GM18526 (cell line): ENCODE data around the gene NACA.

ENCODE experiments used
- POLR2A ChIP-seq: IDR thresholded peaks from 3 replicates; pipeline ENCODE4 v1.6.1; 2011; ENCODE audit not compliant: insufficient read length; ENCODE audit errors: extremely low read depth

NACA gene

DNA sequence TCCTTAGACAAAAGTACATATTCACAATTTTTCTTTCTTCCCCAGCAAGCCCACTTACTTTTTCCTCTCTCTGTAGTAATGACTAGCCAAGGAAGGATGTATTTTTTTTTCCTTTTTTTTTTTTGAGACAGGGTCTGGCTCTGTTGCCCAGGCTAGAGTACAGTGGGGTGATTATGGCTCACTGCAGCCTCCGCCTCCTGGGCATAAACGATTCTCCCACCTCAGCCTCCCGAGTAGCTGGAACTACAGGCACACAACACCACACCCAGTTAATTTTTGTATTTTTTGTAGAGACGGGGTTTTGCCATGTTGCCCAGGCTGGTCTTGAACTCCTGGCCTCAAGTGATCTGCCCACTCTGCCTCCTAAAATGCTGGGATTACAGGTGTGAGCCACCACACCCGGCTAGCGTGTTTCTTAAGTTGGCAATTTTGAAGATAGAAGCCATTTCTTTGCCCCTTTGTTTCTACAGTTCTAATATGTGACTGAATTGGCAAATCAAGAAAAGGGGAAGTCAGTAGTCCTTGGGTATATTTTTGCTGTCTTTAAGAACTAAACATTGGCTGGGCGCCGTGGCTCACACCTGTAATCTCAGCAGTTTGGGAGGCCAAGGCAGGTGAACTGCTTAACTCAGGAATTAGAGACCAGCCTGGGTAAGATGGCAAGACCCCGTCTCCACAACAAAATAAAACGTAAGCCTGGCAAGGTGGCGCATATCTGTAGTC lies 3.2 kb upstream of the NACA start:
- no peak for TF ChIP-seq POLR2A

DNA sequence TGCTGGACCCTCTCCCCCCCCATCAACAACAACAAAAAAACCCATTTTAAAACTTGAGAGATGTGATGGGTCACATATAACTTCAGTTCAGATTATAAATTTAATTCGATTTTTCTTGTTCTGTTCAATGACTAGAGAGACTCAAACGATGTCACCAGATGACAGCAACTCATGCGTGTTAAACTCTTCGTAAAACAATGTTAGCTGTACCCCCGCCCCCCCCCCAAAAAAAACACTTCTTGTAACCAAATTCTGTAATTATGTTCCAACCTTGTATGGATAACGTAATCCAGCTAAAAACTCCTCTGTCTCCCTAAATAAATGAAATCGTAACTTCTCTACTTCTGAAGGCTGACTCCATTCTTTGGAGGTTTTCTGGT lies 614 bp upstream of the NACA start:
- no peak for TF ChIP-seq POLR2A

DNA sequence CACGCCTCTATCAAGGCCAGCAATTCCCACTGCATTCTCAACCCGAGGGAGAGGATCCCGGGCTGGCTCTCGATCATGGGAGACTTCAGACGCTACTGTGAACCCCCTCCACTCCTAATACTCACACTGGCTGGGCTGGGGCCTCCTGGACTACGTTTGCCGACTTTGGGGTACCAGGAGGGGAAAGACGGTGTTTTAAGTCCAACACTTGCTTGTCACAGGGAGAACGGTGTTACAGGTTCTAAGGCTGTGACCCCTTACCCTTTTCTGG lies 463 bp downstream of the NACA start:
- no peak for TF ChIP-seq POLR2A

DNA sequence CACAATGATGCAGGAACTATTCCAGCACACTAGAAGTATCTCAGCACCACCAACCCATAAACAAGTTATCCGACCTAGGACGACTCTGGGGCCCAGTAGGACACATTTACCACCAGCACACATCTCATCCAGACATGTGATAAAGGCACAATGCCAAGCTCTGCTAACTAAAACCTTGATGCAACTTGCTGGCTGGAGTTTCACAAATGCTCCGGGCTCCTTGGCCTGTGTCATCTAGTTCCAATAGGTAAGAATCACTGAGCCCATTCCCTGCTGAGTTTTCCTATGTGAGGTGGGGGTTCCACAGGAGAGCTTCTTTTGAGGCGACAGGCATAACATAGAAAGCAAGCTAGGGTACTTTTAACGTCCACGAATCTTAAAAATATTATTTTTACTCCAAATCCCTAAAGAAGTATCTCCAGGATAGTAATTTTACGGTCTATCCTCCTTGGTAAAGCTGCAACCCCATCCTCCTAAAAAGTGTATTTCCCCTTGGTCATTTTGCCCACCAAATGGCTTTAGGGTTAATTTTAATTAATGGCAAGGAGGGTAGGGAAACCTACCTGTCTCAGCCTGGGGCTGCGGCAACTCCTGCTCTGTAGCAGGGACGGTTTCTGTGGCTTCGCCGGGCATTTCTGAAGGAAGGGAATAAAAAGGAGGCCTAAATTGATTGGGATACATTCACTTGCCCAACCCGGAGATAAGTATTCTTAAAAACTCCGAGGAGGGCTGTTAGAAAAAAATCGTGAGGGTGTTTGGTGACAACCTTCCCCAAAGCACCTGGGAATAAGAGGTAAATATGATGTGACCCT lies 1.0 kb downstream of the NACA start:
- TF ChIP-seq POLR2A, result no peak

DNA sequence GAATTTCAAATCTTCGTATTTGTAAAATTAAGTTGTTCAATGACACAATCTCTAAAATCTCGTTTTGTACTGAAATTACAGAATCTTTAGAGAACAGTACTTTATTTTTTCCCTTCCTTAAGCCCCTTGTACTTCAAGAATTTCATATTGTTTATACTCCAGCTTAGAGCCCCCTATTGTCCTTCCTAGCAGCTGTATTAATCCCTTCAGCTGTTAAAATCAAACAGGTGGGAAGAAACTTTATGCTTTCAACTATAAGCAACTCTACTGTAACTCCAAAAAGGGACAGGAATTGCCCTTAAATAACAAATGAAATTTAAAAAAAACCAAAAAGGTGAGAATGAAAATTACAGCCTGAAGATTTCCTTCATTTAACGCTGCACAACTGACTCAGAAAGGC lies 1.7 kb downstream of the NACA start:
- TF ChIP-seq POLR2A, result no peak

DNA sequence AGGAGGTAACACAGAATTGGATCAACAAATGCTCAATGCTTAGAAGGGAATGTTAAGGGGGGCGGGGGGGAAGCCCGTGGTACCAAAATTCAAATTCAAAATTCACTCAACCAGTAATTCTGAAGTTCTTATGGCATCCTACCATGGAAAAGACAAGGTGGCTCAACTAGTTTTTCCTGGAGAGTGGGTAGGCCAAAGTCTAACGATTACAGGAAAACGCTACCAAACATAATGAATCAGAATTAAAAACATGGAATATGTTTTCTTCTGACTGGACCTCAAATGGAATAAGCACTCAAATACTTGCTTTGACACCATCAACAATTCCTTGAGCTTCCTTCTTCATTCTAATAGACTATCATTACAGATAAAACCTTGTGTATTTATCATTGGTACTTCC lies 2.3 kb downstream of the NACA start:
- TF ChIP-seq POLR2A, result no peak

DNA sequence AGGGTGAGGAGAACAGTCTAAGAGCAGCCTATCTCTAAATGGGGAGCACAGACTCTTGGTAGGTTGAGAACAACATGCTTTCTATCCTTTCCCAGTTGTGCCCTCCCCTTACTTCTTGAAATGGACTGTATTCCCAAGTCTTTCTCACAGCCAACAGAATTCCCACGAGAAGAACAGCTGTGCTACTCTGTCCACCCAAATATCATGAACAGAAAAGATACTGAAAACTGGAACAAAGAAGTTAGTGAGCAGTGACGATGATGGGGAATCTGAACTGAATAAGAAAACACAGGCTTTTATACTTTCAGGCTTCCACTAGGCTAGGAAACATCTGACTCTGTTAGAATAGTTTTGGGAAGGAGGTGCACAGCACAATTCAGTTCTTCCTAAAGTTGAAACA lies 3.4 kb downstream of the NACA start:
- no peak for TF ChIP-seq POLR2A

DNA sequence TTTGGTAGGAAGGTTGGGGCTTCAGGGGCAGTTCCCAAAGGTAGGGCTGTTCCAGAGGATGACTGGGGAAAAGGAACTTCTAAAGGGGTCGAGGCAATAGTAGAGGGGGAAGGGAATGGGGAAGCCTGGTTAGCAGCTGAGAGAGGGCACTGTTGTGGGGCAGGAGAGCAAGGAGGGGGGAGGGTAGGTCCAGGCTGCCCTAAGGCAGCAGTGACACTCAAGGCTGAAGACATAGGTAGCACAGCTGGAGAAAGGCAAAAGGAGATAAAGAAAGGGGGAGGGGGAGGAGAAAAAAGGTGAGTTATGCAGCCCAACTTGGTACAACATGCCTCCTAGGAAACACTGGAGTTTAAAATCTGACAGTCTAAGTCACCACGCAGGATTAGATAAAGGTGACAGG lies 3.9 kb downstream of the NACA start:
- TF ChIP-seq POLR2A, result no peak

DNA sequence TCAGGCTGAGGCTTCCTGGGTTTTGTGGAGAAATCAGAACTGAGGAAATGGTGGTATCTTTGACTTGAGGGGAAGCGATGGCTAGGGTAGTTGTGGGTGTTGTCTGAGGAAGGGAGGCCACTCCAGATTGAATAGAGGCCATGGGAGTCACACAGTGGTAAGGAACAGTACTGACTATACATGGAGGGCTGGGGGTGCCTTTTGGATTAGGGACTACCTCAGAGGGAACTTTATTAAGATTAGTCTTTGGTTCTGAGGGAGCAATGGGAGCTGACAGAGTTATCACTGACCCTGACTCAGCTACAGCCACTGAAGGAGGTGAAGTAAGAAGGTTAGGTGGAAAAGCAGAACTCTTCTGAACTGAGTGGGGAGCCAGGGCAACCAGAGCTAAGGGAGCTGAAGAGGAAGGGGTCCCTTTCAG lies 4.4 kb downstream of the NACA start:
- no peak for TF ChIP-seq POLR2A

DNA sequence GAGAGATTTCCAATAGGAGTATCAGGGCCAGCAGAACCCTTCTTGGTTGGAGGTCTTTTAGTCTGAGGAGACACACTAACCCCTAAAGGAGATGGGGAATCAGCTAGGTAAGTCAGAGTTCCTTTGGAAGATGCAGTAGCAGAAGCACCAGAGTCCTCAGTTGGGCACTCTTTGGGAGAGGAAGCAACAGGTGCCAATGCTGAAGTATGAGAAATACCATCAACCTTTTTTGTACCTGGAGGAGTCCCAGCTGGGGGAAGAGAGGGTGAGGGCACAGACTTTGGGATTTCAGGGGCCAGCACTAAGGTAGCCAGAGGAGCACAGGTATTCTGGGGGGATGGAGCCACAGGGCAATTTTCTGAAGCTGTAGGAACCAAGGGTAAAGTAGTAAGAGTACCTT lies 6.0 kb downstream of the NACA start:
- no peak for TF ChIP-seq POLR2A

DNA sequence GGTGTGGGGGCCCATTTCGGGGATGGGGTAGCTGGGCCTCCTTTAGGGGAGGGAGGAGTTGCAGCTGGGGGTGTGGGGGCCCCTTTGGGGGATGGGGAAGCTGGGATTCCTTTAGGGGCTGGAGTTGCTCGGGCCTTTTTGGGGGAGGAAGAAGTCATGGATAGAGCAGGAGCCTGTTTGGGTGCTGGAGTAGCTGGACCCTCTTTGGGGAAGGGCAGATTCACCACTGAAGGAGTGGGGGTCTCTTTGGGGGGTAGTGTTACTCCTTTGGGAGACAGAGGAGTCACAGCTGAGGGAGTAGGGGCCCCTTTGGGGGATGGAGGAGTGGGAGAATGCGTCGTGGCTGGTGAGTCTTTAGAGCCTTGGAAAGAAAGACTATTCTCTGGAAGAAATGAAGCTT lies 6.5 kb downstream of the NACA start:
- TF ChIP-seq POLR2A, result no peak

DNA sequence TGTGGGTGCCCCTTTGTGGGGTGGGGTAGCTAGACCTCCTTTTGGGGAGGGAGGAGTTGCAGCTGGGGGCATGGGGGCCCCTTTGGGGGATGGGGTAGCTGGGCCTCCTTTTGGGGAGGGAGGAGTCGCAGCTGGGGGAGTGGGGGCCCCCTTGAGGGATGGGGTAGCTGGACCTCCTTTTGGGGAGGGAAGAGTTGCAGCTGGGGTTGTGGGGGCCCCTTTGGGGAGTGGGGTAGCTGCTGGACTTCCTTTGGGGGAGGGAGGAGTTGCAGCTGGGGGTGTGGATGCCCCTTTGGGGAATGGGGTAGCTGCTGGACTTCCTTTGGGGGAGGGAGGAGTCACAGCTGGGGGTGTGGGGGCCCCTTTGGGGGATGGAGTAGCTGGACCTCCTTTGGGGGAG lies 7.0 kb downstream of the NACA start:
- no peak for TF ChIP-seq POLR2A

DNA sequence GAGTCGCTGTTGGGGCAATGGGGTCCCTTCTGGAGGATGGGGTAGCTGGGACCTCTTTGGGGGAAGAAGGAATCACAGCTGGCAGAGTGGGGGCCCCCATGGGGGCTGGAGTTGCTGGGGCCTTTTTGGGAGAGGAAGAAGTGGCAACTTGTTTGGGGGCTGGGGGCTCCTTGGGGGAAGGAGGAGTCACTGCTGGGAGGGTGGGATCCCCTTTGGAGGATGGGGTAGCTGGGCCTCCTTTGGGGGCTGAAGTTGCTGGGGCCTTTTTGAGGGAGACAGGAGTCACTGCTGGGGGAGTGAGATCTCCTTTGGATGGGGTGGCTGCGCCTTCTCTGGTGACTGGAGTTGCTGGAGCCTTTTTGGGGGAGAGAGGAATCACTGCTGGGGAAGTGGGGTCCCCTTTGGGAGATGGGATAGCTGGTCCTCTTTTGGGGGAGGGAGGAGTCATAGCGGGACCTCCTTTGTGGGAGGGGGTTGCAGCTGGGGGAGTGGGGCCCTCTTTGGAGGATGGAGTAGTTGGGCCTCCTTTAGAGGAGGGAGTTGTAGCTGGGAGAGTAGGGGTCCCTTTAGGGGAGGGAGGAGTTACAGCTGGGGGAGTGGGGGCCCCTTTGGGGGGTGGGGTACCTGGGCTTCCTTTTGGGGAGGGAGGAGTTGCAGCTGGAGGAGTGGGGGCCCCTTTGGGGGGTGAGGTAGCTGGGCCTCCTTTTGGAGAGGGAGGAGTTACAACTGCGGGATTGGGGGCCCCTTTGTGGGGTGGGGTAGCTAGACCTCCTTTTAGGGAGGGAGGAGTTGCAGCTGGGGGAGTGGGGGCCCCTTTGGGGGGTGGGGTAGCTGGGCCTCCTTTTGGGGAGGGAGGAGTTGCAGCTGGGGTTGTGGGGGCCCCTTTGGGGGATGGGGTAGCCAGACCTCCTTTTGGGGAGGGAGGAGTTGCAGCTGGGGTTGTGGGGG lies 7.9 kb downstream of the NACA start:
- no peak for TF ChIP-seq POLR2A

DNA sequence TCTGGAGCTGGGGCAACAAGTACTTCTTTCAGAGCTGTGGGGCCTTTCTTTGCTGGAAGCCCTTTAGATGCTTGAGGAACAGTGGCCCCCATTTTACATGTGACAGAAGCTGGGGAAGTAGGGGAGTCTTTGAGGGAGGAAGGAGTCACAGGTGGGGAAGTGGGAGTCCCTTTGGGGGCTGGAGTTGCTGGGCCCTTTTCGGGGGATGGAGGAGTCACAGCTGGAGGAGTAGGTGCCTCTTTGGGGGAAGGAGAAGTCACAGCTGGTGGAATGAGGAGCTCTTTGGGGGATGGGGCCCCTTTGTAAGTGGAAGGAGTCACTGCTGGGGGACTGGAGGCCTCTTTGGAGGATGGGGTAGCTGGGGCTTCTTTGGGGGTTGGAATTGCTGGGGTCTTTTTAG lies 8.6 kb downstream of the NACA start:
- TF ChIP-seq POLR2A, result no peak

DNA sequence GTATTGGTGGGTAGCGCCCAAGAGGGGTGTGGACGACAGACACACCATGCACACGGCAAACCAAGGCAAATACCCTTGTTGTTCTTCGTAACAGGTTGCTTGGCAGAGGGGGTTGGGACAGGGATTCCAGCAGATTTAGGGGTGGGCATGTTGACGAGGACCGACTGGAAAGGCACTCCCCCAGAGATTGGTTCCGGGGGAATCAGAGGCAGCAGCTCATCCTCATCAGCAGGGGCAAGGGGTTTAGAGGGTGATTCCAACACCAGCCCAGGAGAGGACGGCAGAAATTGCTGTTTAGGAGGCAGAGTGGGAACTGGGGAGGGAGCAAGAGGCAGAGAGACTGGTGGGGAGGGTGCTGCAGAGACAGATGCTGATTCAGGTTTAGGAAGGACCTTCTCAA lies 9.3 kb downstream of the NACA start:
- no peak for TF ChIP-seq POLR2A

DNA sequence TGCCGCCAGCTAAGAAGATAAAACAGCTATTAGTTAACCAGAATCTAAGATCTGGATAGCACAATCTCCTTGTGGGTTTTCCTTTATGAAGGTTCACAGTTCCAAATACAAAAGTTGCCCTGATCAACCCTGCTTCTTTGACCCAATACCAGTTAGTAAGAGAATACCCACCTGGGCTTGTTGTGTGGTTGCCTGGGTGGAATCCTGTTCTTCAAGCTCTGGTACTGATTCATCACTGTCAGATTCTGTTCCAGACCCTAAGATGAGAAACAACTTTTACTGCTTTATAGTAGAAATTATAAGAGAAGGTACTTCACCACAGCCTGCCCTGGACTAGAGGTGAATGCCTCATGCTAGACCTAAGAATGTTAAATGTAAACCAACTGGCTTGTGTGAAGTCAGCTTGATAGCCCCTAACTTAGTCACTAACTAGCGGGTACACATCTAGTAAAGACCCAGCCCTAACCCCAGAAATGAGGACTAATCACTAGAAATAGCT lies 10.6 kb downstream of the NACA start:
- no peak for TF ChIP-seq POLR2A
